22Rv1 (cell line): ENCODE data around the gene GLB1L3.

ENCODE experiments used
- H3K27ac ChIP-seq: fragments of 450-650 bp; 2 replicates; pipeline ENCODE4 v1.5.1; 2017
- CTCF ChIP-seq: fragments of 450-650 bp; IDR thresholded peaks from 2 replicates; pipeline ENCODE4 v1.5.1; 2017; ENCODE audit warnings: mild to moderate bottlenecking
- ZFX ChIP-seq: fragments of 450-650 bp; IDR thresholded peaks from 2 replicates; pipeline ENCODE4 v1.6.1; 2017; ENCODE audit warnings: antibody characterized with exemption, borderline replicate concordance

GLB1L3 gene

DNA sequence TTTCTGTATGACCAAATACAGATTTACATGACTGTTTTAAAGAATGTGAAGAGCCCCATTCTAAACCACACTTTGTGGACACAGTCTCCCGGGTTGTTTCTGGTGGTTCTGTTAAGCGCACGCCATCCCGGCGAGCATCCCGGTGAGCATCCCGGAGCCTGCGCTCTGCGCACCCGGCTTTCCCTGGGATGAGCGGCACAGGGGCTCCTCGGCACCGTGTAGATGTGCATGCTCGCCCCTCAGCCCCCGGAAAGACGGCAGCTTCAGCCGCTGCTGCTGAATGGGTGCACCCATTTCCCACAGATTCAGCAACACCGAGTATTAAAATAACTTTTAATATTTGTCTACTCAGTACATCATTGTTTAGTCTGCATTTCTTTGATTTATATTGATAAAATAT is 91.6 kb downstream of the GLB1L3 start:
- TF ChIP-seq ZFX (no peak), CTCF (no peak)

More for the DNA sequence above, 91.6 kb downstream of the GLB1L3 start:
- no peak overlapping the region for H3K27ac ChIP-seq
